GM21360 (cell line): ENCODE data around the gene CCSER1.
"Not testable (repeated sequence)": the region's sequence is repeated elsewhere in the genome, so short reads cannot be mapped to it uniquely, and the experiment has no call there.

Experiments used
- ATAC-seq: cut with Tn5 transposase; IDR thresholded peaks from one replicate; pipeline ENCODE4 v1.9.1; 2021; ENCODE audit warnings: mild to moderate bottlenecking, moderate library complexity; ENCODE audit not compliant: unreplicated experiment

The CCSER1 gene

DNA sequence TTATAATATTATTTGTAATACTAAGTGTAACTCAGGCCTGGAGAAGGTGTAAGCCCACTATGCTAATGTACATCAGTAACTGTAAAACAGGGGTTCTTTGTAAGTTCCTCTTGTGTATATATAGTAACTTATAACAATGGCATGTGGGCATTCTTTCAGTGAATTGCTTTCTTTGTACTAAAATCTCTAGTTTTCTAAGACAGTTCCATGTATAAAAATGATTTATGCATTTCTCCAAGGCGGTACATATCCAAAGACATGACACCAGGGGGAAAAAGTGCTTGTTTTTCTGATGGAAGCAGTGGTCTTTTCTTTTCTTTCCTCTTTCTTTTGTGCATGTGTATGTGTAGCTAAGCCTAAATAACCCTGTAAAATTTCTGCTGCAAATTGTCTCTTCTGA lies 1474.2 kb downstream of the CCSER1 start:
- no peak for ATAC-seq

DNA sequence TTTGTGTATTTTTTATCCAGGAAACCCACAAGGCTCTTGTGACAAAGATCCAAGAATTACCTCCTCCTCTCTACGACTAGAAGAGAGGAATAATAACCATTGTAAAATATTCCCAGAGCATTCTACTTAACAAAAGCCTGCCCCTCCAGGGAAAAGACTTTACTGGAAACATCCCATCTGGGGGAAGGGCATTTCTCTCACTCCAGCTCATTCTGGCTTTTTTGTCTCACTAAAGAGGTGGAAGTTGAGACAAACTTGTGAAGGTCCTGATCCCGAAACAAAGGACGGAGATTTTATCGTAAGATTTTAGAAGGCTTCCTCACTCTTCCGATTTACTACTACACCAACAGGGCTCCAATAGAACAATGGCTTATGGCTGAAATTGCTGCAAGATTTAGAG lies 1484.6 kb downstream of the CCSER1 start:
- no peak for ATAC-seq

DNA sequence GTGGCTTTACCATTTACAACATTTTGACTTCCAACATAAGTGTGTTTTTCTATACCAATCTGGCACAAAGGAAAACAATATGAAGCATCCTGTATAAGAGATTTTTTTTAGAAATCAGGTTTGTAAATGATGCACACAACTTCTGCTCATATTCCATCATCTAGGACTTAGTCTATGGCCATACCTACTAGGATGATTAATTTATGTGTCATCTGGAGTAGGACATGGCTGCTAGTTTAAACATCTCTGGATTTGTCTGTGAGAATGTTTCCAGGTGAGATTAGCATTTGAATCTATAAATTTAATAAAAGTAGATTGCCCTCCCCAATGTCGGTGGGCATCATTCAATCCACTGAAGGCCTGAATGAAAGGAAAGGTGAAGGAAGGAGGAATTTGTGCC lies 1493.8 kb downstream of the CCSER1 start:
- ATAC-seq, result no peak

DNA sequence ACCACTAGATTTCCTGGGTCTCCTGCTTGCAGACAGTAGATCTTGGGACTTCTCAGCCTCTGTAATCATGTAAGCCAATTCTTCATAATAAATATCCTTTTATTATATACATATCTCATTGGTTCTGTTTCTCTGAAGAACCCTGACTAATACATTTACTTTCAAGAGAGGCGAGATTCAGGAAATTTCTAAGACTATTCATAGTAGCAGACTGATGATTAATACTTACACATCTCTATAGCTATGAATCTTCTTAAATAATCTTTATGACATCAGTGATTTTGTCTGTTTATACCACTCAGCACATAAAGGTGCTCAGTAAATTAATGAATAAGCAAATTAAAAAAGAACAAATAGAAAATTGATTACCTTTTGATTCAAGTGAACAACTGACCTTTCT lies 1494.3 kb downstream of the CCSER1 start:
- no peak for ATAC-seq

DNA sequence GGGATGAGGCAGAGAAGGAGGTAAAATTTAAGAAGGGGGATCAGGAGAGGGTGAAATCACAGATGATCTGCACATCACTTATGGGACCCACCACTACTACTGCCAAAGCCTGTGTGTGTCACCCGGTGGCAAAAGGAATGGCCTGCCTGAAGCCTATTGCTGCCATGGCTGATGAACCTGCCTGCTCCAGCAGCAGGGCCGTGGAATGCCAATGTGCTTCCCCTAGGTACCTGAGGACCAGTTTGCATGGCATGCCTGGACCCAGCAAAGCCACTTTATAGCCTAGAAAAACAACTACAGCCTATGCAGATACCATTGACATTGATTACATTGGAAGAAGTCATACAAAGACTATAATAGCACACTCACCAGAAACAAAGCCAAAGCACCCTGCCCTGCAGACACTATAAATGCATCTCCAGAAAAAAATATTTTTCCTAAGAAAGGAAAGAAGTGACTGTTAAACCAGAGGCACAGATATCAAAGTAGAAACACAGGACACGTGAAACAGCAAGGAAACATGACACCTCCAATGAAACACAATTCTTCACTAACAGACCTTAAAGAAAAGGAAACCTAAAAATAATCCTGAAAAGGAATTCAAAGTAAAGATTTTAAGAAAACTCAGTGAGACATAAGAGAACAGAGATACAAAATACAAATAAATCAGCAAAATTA lies 1495.9 kb downstream of the CCSER1 start:
- no peak for ATAC-seq

DNA sequence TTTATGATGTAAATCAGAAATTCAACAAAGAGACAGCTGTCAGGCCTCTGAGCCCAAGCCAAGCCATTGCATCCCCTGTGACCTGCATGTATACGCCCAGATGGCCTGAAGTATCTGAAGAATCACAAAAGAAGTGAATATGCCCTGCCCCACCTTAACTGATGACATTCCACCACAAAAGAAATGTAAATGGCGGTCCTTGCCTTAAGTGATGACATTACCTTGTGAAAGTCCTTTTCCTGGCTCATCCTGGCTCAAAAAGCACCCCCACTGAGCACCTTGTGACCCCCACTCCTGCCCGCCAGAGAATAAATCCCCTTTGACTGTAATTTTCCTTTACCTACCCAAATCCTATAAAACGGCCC lies 1496.4 kb downstream of the CCSER1 start:
- ATAC-seq, result not testable (repeated sequence)

DNA sequence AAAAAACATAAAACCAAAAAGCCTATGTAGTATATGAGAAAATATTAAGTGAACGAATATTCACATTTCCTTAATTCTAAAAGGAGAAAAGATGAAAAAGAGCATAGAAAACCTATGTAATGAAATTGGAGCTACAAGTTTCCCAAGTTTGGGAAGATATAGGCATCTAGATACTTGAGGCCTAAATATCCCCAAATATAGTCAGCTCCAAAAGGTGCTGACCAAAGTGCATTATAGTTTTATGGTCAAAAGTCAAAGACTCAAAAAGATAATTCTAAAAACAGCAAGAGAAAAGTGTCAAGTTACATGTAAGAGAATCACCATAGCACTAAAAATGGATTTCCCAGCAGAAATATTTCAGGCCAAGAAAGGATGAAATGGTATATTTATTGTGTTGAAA lies 1502.9 kb downstream of the CCSER1 start:
- ATAC-seq, result no peak

DNA sequence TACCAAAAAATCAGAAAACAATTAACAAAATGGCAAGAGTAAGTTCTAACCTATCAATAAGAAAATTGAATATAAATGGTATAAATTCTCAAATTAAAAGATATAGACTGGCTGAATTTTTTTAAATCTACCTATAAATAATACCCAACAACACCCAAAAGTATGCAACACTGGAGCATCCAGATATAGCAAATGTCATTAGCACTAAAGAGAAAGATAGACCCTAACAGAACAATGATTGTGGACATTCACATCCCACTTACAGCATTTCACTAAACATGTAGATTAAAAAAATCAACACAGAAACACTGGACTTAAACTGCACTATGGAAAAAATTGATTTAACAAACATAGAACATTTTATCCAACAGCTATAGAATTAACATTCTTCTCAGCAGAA lies 1503.6 kb downstream of the CCSER1 start:
- no peak for ATAC-seq

DNA sequence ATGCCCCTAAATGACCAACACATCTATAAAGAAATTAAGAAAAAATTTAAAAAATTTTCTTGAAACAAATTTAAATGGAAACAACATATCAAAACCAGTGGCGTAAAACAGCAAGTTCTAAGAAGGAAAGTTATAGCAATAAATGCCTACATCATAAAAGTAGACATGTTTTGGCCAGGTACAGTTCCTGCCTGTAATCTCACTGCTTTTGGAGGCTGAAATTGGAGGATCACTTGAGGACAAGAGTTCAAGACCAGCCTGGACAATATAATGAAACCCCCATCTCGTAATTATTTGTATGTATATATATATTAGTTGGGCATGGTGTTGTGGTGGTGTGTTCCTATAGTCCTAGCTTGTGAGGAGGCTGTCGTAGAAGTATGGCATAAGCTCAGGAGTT lies 1504.1 kb downstream of the CCSER1 start:
- ATAC-seq, result no peak

DNA sequence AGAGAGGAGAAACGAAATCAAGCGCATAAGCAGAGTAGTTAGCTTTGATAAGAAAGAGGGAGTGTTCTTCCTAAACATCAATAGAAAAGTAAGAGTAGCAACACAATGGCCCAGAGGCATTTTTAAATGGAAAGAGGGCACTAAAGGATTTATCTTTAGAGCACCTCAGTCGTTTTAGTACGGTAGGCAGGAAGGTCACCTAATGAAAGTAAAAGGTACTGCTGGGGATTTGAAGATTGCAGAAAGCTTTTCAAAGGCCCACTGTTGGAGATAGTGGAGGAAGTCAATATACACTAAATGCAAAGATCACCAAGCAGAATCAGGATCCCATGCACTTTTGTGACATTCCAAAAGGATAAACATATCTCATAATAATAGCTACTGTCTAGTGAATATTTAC lies 1508.9 kb downstream of the CCSER1 start:
- ATAC-seq, result no peak
